H1 (cell line): ENCODE data around the gene CD79A. TPM values are rescaled to one million over a fixed set of nuclear protein-coding genes. Genes with fewer than 3 reads are reported as not detected.

Source experiments
- CTCF ChIA-PET: fragments of 300-600 bp; sonication (Branson Sonifier 250); formaldehyde crosslinking; loops from one replicate; lab custom pipeline; 2021; ENCODE audit not compliant: partially characterized antibody; lab: Charles Lee
- POLR2A ChIA-PET: fragments of 300-600 bp; sonication (Branson Sonifier 250); formaldehyde crosslinking; loops from one replicate; lab custom pipeline; 2021; ENCODE audit warnings: inconsistent platforms; ENCODE audit not compliant: partially characterized antibody; lab: Charles Lee
- DNase-seq, 2 experiments: peaks; one replicate each; pipeline versions ENCODE4 v3.0.0 to v3.0.0-alpha.2; 2010 to 2022; ENCODE audit warnings: low spot score in 2 of 2, low read depth in 1 of 2, mixed read lengths in 1 of 2
- FAIRE-seq: peaks from 2 replicates; lab custom pipeline; 2011; peaks lifted over from hg19 to GRCh38; lab: Jason Lieb, UNC
- H2AFZ ChIP-seq: 2 replicates; pipeline ENCODE4 v1.8.1; 2012; ENCODE audit warnings: low read length, inconsistent platforms
- H2AK5ac ChIP-seq: 2 replicates; pipeline ENCODE4 v1.6.1; 2013; ENCODE audit warnings: low read depth, low read length
- H2BK120ac ChIP-seq: replicated peaks from 2 replicates; pipeline ENCODE3; 2013; ENCODE audit warnings: low read depth, low read length, inconsistent platforms
- H2BK12ac ChIP-seq: 2 replicates; pipeline ENCODE4 v1.6.1; 2013; ENCODE audit warnings: low read depth, low read length
- H2BK15ac ChIP-seq: 2 replicates; pipeline ENCODE4 v1.6.1; 2013; ENCODE audit warnings: low read length
- H2BK20ac ChIP-seq: 2 replicates; pipeline ENCODE4 v1.6.1; 2013; ENCODE audit warnings: low read length
- H2BK5ac ChIP-seq: 2 replicates; pipeline ENCODE4 v1.6.1; 2013; ENCODE audit warnings: low read depth, low read length
- H3K14ac ChIP-seq: 2 replicates; pipeline ENCODE4 v1.6.1; 2013; ENCODE audit warnings: inconsistent platforms; ENCODE audit not compliant: insufficient read length
- H3K18ac ChIP-seq: 2 replicates; pipeline ENCODE4 v1.6.1; 2013; ENCODE audit warnings: low read length; ENCODE audit errors: extremely low read depth
- H3K23ac ChIP-seq: 2 replicates; pipeline ENCODE4 v1.6.1; 2013; ENCODE audit warnings: inconsistent platforms; ENCODE audit not compliant: insufficient read length
- H3K23me2 ChIP-seq: 2 replicates; pipeline ENCODE4 v1.6.1; 2013; ENCODE audit warnings: low read depth, low read length
- H3K27ac ChIP-seq: 2 replicates; pipeline ENCODE4 v1.6.1; 2011; ENCODE audit warnings: low read depth, low read length, inconsistent platforms
- H3K27me3 ChIP-seq, 4 experiments: replicated peaks in 1 of 4; 1 replicate in 1 of 4; 2 replicates in 3 of 4; pipeline versions ENCODE4 v1.6.1 to v1.8.1; 2011 to 2013; ENCODE audit warnings: low read length in 3 of 4, mild to moderate bottlenecking in 3 of 4, inconsistent platforms in 2 of 4, mixed read lengths in 2 of 4, moderate library complexity in 1 of 4; ENCODE audit not compliant: control insufficient read depth in 3 of 4, insufficient read depth in 3 of 4; ENCODE audit errors: extremely low read depth in 1 of 4
- H3K36me3 ChIP-seq, 4 experiments: 2 replicates each; pipeline versions ENCODE4 v1.6.1 to v1.8.1; 2011 to 2013; ENCODE audit warnings: mild to moderate bottlenecking in 4 of 4, low read length in 3 of 4, moderate library complexity in 2 of 4, control low read depth in 1 of 4, inconsistent platforms in 1 of 4; ENCODE audit not compliant: insufficient read depth in 4 of 4, control insufficient read depth in 2 of 4
- H3K4ac ChIP-seq: replicated peaks from 2 replicates; pipeline ENCODE3; 2013; ENCODE audit warnings: low read length, low read depth, mixed read lengths, inconsistent platforms; ENCODE audit not compliant: insufficient read length
- H3K4me1 ChIP-seq, 4 experiments: replicated peaks in 1 of 4; 1 replicate in 1 of 4; 2 replicates in 3 of 4; pipeline versions ENCODE4 v1.6.1 to v1.8.1; 2011 to 2013; ENCODE audit warnings: low read length in 3 of 4, inconsistent platforms in 2 of 4, mixed read lengths in 1 of 4; ENCODE audit not compliant: insufficient read depth in 4 of 4, control insufficient read depth in 3 of 4
- H3K4me2 ChIP-seq, 2 experiments: 2 replicates each; pipeline versions ENCODE4 v1.6.1 to v1.8.1; 2011 to 2013; ENCODE audit warnings: low read depth in 2 of 2, low read length in 2 of 2, control low read depth in 1 of 2, inconsistent platforms in 1 of 2, mild to moderate bottlenecking in 1 of 2; ENCODE audit not compliant: insufficient read depth in 1 of 2
- H3K4me3 ChIP-seq, 4 experiments: fragments of 200-600, 300-600 bp in 1 of 4; sonication (generic), shearing (Covaris generic), sonication (Bioruptor Twin) in 1 of 4; 2 replicates each; pipeline versions ENCODE4 v1.5.1 to v1.8.1; 2011 to 2016; ENCODE audit warnings: low read length in 4 of 4, low read depth in 3 of 4, control low read depth in 2 of 4, inconsistent platforms in 2 of 4, mild to moderate bottlenecking in 2 of 4, mixed read lengths in 1 of 4, moderate library complexity in 1 of 4; ENCODE audit not compliant: insufficient read depth in 2 of 4; ENCODE audit errors: extremely low read depth in 1 of 4
- H3K56ac ChIP-seq: replicated peaks from 2 replicates; pipeline ENCODE3; 2013; ENCODE audit warnings: low read depth, mild to moderate bottlenecking, mixed read lengths, low read length, inconsistent platforms; ENCODE audit not compliant: insufficient read length
- H3K79me1 ChIP-seq: 2 replicates; pipeline ENCODE4 v1.6.1; 2013; ENCODE audit warnings: low read depth, low read length, control low read depth
- H3K79me2 ChIP-seq, 2 experiments: 2 replicates each; pipeline versions ENCODE4 v1.6.1 to v1.8.1; 2012 to 2013; ENCODE audit warnings: low read length in 2 of 2, mild to moderate bottlenecking in 2 of 2, inconsistent platforms in 1 of 2; ENCODE audit not compliant: insufficient read depth in 2 of 2, control insufficient read depth in 1 of 2
- H3K9ac ChIP-seq, 4 experiments: replicated peaks in 1 of 4; 1 replicate in 1 of 4; 2 replicates in 3 of 4; pipeline versions ENCODE4 v1.6.1 to v1.8.1; 2011 to 2013; ENCODE audit warnings: low read depth in 3 of 4, low read length in 3 of 4, control low read depth in 2 of 4, mild to moderate bottlenecking in 2 of 4, moderate library complexity in 2 of 4, inconsistent platforms in 1 of 4; ENCODE audit errors: extremely low read depth in 1 of 4
- H3K9me3 ChIP-seq, 2 experiments: 2 replicates each; pipeline versions ENCODE4 v1.6.1 to v1.8.1; 2012 to 2013; ENCODE audit warnings: mild to moderate bottlenecking in 2 of 2, moderate library complexity in 2 of 2, control low read depth in 1 of 2, inconsistent platforms in 1 of 2, low read depth in 1 of 2, low read length in 1 of 2, mixed read lengths in 1 of 2; ENCODE audit not compliant: insufficient read depth in 2 of 2
- H4K20me1 ChIP-seq, 2 experiments: replicated peaks in 1 of 2; 2 replicates each; pipeline versions ENCODE3 to v1.8.1; 2011 to 2013; ENCODE audit warnings: inconsistent platforms in 2 of 2, low read length in 2 of 2, mild to moderate bottlenecking in 1 of 2; ENCODE audit not compliant: insufficient read depth in 2 of 2, control insufficient read depth in 1 of 2
- H4K5ac ChIP-seq: 2 replicates; pipeline ENCODE4 v1.6.1; 2013; ENCODE audit warnings: low read length, low read depth, mixed read lengths, inconsistent platforms; ENCODE audit not compliant: insufficient read length
- H4K8ac ChIP-seq: 2 replicates; pipeline ENCODE4 v1.8.0; 2013; ENCODE audit warnings: mild to moderate bottlenecking, moderate library complexity, low read length, inconsistent platforms; ENCODE audit not compliant: insufficient read depth; ENCODE audit errors: extremely low read depth
- H4K91ac ChIP-seq: replicated peaks from 2 replicates; pipeline ENCODE3; 2013; ENCODE audit warnings: low read length, mixed read lengths, inconsistent platforms; ENCODE audit not compliant: insufficient read length
- KDM4A ChIP-seq: IDR thresholded peaks from one replicate; pipeline ENCODE4 v1.7.1; 2012; ENCODE audit warnings: low read depth, mild to moderate bottlenecking, moderate library complexity, low read length, inconsistent platforms; ENCODE audit not compliant: severe bottlenecking
- POLR2AphosphoS5 ChIP-seq: IDR thresholded peaks from 2 replicates; pipeline ENCODE4 v1.6.1; 2011; ENCODE audit warnings: low read depth, low read length
- WGBS, 2 experiments: shearing (Covaris generic) in 1 of 2; methylation state at CpG; one replicate each; pipeline versions ENCODE4 v1.1.6 to v1.1.7; 2013 to 2015; ENCODE audit warnings: low lambda C conversion rate in 2 of 2, mixed read lengths in 2 of 2, inconsistent platforms in 1 of 2, low coverage in 1 of 2, missing lambda C conversion rate in 1 of 2; ENCODE audit not compliant: insufficient replicate concordance in 2 of 2, insufficient coverage in 1 of 2, insufficient read length in 1 of 2; ENCODE audit errors: extremely low coverage in 1 of 2, missing lambda C conversion rate in 1 of 2; 5-methylcytosine and 5-hydroxymethylcytosine counted together
- polyA plus RNA-seq, 7 experiments: library from polyadenylated mRNA; depleted of rRNA in 3 of 7; stranded (reverse) in 5 of 7; unstranded in 2 of 7; fragments of >200 nt in 5 of 7; fragments of 200-250 nt in 2 of 7; gene quantifications; 1 replicate in 5 of 7; 2 replicates in 1 of 7; 4 replicates in 1 of 7; pipeline versions ENCODE4 v1.2.1 to v1.2.3, GENCODE V29; 2011 to 2013; ENCODE audit warnings: missing spikeins in 2 of 7, mixed read lengths in 2 of 7
- total RNA-seq: library from RNA; stranded (reverse); fragmentation: NEBNext Ultra II Directional; extraction: Animal tissue kit (Norgen Biotek cat#: 25700); gene quantifications from 2 replicates; pipeline ENCODE4 v1.2.1, GENCODE V29; 2021

Gene CD79A
- total and polyA plus RNA-seq, 2 of the 8 experiments (the other 6 are each of a cell fraction or from before 2014, with no cell fraction given) = 0.54 to 0.77 TPM

- Histone ChIP-seq H3K4me3 (no peak overlapping the region), H2BK15ac (no peak overlapping the region), H3K9ac (no peak overlapping the region), H3K79me1 (no peaks in the 10 kb centered on the region), H4K8ac (no peak overlapping the region), H4K20me1 (peaks cover 0 to 7% of the 10 kb centered on the region in 2 experiments), H4K91ac (no peak overlapping the region), H3K23ac (no peak overlapping the region), H4K5ac (no peak overlapping the region), H3K4me1 (no peaks in the 10 kb centered on the region; a peak in 1 of 7 replicates), H2BK5ac (no peak overlapping the region), H2BK12ac (no peak overlapping the region), H3K27ac (no peak overlapping the region), H3K14ac (no peak overlapping the region), H3K4ac (no peak overlapping the region), H3K56ac (no peak overlapping the region), H2AFZ (no peak overlapping the region), H3K23me2 (peaks cover 2% of the 10 kb centered on the region; the same call in 1 of the 2 replicates), H3K18ac (no peak overlapping the region), H2BK120ac (no peak overlapping the region), H3K36me3 (peaks cover 6 to 16% (median 14%) of the 10 kb centered on the region in 4 experiments), H3K9me3 (no peaks in the 10 kb centered on the region), H2BK20ac (no peak overlapping the region), H3K4me2 (no peak overlapping the region), H3K27me3 (peaks cover 0 to 2% (median 1%) of the 10 kb centered on the region in 4 experiments; a peak in 3 of 7 replicates), H2AK5ac (no peak overlapping the region), H3K79me2 (no peaks in the 10 kb centered on the region)
- WGBS, 2 experiments = 91% methylated on average over 20 of the region's 30 CpGs; no CpG with 5 or more reads in 1 of the 2 experiments
- no peak for FAIRE-seq
- CTCF ChIA-PET = interaction anchor here (1.1 to 1.8 kb wide), 6 partner anchors 15 to 42 kb away, joined by 3 to 8 read pairs (median 5); no protein-coding TSS in a partner anchor
- POLR2A ChIA-PET = interaction anchor here (1.8 to 13.1 kb wide), 3 partner anchors 9 to 36 kb away, joined by 6 to 167 read pairs (median 14); no protein-coding TSS in a partner anchor
- TF ChIP-seq KDM4A (no peak), POLR2AphosphoS5 (no peak)
- DNase-seq = no peak
These were observed 27.2 kb downstream of the CD79A start for GRCh38 chr19:41904118-41904870.
